Airway epithelial cell (primary cell): Measurements from ENCODE around the gene ZNF195. TPM values are rescaled to one million over a fixed set of nuclear protein-coding genes. Genes with fewer than 3 reads are reported as not detected.

Source experiments
- total RNA-seq: library from RNA; depleted of rRNA; stranded (reverse); fragments of >200 nt; gene quantifications from 2 replicates; pipeline ENCODE4 v1.2.3, GENCODE V29; 2015

ZNF195 gene
- 17.4 and 34.0 TPM in 2 replicates for total RNA-seq

GRCh38 chr11:3378426-3379423 is at the start of gene ZNF195:
ZNF195 (minus strand) TSS chr11:3379146; CDS start chr11:3379040, 106 bp downstream.

Other genes starting within 250 kb of the ZNF195 start
- 14.6 and 20.1 TPM in 2 replicates for gene OSBPL5, start 213.8 kb downstream of the ZNF195 start, total RNA-seq
- not detected in 2 replicates for gene MRGPRG, start 160.3 kb downstream of the ZNF195 start, total RNA-seq
- not detected in 2 replicates for gene MRGPRE, start 146.7 kb downstream of the ZNF195 start, total RNA-seq